Activated CD8-positive, alpha-beta memory T cell treated with anti-CD3 and anti-CD28 coated beads, Interleukin-2, amount 50 U/mL, for 48 hours (primary cell): Measurements from ENCODE around the gene LMX1A.

ENCODE experiments used
- DNase-seq: peaks from one replicate; pipeline ENCODE4 v3.0.0-alpha.2; 2020

Gene LMX1A

GRCh38 chr1:165207853-165208515 lies 148.5 kb downstream of the LMX1A start:
- DNase-seq: no peak

DNA sequence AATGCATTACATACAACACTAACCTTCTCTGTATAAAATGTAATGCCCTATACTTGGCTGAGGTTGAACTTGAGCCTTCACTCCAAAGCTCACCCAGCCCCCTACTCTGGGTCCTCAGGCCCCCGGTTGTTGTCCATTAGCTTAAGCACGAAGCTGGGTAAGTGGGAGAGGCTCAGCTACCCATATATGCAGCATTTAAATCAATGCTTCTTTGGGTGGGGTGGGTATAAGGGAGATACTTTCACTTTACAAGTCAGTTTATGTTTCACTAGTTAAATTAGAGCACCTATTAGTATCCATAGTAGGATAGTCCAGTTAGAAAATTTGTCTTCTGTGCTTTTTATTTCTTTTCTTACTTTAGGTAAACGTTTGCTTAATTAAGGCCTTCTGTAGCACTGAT lies 151.4 kb downstream of the LMX1A start:
- DNase-seq: no peak

DNA sequence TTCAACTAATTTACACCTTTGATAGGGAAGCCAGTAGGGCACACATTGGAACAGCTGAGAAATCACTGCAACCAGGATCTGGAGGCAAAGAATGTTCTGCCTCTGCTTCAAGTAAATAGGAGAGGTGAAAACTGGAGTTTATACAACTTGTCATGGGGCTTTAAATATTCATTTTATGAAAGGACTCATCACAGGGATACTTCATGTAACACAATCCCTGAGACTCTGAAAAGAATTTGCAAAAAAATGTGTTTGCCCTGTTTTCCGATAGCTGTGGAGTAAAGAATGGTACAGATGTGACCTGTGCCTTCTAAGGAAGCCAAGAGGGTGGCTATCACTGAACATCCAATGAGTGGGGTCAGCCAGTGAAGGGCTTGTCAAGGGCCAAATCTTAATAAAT lies 152.0 kb downstream of the LMX1A start:
- no peak for DNase-seq

GRCh38 chr1:165191087-165191486 lies 165.4 kb downstream of the LMX1A start:
- DNase-seq: no peak

DNA sequence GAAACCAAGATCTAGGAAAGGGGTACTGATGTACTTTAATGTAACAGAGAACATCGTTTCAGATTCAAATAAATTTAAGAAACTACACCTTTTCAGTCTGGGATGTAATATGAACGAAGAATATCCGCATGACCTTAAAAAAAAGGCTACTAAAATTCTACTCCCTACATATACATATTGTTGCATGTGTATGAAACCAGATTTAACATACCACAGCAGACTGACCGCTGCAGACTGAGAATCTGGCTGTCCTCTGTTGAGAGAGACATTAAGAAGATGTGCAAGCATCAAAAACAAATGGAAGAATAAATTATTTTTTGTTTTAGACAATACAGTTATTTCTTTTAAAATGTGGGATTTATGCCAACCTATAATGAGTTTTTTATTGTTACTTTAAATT lies 166.6 kb downstream of the LMX1A start:
- DNase-seq: no peak

- no peak for DNase-seq
Observed at GRCh38 chr1:165189011-165189410, 167.5 kb downstream of the LMX1A start.

DNA sequence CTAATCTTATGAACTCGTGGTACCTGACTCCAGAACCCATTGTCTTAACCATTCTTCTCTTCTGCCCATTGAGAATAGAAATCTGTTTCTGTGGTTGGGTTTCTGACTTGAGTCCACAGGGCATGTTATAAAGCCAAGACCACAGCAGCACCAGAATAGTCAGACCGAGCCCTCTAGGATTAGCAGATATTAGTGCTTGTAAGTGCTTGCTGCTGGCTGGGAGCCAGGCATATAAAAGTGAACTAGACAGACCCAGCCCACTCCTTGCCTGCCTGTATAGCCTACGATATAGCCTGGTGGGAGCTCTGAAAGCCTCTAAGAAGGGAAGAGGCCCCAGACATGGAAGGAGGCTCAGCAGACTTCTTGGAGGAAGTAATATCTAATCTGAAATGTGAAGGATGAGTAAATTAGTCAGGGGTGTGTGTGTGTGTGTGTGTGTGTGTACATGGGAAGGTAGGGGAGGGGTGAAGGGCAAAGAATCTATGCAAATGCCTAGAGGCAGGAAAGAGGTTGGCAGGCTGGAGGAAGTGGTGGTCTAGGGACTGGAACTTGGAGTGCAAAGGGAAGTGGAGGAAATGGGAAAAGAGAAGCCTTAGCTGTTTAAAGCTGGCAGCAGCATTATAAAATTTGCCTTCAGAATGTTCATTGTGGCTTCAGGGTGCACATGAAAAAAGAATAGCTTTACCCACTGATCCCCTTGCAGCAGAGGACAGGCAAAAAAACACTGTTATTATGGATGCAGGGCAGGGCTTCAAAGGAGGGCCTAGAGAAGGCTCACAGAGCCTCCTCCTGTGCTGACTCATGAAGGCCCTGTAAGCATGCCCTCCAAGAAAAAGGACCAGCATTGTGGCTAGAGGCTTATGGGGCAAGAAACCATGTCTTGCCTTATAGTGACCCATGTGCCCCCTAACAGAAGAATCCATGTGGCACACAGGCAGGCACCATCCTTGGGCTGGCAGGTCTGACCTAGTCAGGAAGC lies 169.2 kb downstream of the LMX1A start:
- DNase-seq: no peak

GRCh38 chr1:165185161-165185889 lies 171.2 kb downstream of the LMX1A start:
- no peak for DNase-seq

DNA sequence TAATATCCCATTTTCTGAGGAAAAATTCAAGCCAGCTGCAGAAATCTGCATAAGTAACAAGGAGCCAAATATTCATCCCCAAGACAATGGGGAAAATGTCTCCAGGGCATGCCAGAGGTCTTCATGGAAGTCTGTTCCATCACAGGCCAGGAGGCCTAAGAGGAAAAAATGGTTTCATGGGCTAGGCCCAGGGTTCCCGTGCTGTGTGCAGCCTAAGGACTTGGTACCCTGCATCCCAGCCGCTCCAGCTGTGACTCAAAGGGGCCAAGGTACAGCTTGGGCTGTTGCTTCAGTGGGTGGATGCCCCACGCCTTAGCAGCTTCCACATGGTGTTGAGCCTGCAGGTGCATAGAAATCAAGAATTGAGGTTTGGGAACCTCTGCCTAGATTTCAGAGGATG lies 173.5 kb downstream of the LMX1A start:
- no peak for DNase-seq

DNA sequence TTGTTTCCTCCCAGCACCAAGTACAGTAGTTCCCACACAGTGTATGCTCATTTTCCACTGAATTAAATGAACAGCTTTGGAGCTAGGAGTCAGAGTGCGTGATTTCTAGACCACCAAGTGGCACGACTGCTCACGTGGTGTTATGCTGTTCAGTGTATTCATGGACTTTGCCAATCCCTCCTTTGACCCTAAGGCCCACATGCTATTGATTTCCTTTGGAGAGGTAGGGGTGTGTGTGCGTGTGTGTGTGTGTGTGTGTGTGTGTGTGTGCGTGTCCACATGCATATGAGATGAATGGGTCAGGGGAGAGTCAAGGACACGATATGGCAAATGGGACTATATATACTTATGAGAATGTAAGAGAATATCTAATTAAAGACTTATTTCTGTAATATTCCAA lies 177.2 kb downstream of the LMX1A start:
- DNase-seq: no peak

DNA sequence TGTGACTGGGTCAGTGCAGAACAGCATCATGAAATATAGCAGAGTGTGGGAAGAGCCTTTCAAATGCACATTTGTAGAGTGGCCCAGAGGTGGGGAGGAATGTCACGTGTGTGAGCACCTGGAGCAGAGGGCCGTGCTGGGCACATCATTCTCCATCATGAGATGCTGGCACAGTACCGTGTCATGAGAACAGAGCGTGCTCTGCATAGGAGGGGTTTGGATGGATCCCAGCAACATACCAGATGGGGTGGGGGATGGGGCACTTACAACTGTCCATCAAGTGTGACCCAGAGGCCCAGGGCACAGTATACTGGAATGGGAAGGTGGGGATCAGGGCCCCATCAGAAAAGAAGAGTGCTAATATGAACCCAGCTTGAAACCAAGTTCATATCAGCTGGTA lies 182.0 kb downstream of the LMX1A start:
- no peak for DNase-seq

DNA sequence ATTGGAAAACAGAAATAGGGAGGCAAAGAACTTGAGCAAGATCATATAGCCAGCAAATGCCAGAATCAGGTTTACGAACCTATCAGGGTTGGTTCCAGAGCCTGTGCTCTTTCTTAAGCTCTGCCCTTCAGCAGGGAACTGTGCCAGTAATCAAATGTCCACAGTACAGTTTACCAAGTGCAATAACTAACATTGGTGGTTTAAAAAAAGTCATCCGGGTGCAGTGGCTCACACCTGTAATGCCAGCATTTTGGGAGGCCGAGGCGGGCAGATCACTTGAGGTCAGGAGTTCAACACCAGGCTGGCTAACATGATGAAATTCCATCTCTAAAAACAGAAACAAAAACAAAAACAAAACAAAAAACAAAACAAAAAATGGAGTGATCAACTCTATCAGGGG lies 182.7 kb downstream of the LMX1A start:
- DNase-seq: no peak

DNA sequence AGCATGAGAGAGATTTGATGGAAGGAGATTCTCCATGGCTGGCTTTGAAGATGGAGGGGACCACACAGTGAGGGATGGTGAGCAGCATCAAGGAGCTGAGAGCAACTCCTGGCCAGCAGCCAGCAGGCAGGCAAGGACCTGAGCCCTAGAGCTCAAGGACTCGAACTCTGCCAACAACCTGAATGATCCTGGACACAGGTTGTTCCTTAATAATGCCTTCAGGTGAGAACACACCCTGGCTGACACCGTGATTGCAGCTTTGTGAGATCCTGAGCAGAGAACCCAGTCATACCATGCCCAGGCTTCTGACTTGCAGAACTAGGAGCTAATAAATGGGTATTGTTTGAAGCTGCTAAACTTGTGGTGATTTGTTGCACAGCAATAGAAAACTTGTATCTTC lies 183.1 kb downstream of the LMX1A start:
- DNase-seq: no peak

- no peak for DNase-seq
Observed at GRCh38 chr1:165172666-165173065, 183.8 kb downstream of the LMX1A start.

GRCh38 chr1:165169729-165170128 lies 186.8 kb downstream of the LMX1A start:
- no peak for DNase-seq

DNA sequence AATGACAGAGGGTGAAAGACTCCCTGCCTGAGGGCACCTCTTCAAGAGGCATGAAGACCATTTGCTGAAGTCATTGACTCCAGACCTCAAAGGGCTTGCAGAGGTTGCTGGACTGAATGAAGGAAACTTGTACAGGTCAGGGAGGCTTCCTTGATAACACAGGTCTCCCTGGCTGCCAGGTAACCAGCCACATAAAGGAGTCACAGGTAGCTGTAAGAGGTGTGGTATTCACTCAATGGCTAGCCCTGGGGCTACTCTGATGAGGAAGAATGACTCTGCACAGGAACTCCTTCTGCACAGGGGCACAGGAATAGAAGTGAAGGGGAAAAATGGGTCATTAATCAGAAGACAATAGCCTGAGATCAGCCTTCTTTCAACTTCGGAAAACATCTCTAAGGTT lies 187.5 kb downstream of the LMX1A start:
- no peak for DNase-seq

- DNase-seq: no peak
Observed at GRCh38 chr1:165168467-165168866, 188.0 kb downstream of the LMX1A start.

DNA sequence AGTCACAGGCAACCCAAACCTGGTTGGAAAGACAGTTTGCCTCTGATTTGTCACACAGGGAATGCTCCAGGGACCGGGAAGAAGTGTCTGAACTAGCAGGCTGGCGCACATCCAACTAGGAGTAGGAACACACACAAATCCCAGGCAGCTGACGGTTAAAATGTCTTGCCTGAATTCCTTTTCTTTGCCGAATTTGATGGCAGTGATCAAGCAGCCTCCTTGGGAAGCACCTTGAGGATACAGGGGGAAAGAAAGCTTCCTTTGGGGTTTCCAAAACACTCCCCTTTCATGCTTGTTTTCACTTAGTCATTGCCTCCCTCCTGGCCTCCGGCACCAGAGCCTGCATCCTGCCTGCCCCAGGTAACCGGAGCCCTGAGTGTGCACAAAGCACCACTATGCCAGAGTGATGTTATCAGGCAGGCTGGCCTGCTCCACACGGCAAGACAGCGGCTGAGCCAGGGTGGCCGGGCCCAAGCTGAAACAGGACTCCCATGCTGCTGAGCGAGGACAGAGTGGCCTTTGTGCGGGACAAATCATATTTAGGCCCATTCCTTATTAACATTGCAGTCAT lies 193.8 kb downstream of the LMX1A start:
- DNase-seq: no peak

GRCh38 chr1:165161130-165161529 lies 195.4 kb downstream of the LMX1A start:
- no peak for DNase-seq

DNA sequence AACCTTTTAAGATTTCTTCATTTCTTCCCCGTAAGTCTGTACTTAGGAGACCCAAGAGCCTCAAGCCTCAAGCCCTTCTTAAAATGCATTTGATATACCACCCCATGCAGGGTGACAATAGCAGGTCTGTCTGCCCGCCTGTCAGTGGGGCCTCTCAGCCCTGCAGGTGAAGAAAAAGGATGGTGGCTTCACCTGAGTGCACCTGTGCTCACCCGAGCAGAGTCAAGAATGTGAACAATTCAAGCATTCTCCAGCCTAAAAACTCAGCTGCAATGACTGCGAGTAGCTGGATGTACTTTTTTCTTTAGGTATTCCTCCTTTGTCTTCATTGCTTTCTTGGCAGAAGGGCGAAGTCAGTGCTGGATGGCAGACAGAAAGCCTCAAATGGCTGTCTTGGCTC lies 203.3 kb downstream of the LMX1A start:
- no peak for DNase-seq

DNA sequence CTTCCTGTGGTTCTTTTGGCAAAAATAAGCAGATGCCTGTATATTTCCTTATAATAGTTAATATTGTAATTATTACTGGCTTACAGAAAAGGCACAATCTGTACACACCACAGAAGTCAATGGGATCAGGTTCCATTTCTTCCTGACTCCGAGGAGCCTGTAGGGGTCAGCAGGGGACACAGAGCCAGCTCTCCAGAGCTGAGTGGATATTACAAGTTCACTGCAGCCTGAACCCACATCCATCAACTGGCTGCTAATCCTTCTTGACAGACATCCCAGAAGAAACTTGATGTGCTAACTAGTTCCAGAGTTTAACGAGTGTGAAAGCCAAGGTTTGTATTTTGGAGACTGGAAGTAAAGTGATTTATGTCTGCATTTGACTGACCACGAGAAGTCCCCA lies 203.8 kb downstream of the LMX1A start:
- no peak for DNase-seq

- no peak for DNase-seq
Observed at GRCh38 chr1:165152109-165152508, 204.4 kb downstream of the LMX1A start.
